WTC11 (cell line): Measurements from ENCODE around the gene EXTL1. TPM values are rescaled to one million over a fixed set of nuclear protein-coding genes. Genes with fewer than 3 reads are reported as not detected.

Experiments
- ATAC-seq: fragments of 200-7000 bp; cut with Tn5 transposase; 2 replicates; pipeline ENCODE4 v1.10.0; 2021; ENCODE audit warnings: mild to moderate bottlenecking, moderate library complexity
- CTCF ChIA-PET: fragments of 300-600 bp; sonication (Branson Sonifier 250); formaldehyde crosslinking; loops from one replicate; lab custom pipeline; 2021; ENCODE audit warnings: antibody characterized with exemption; lab: Charles Lee
- POLR2A ChIA-PET: fragments of 350-600 bp; sonication (Branson Sonifier 250); formaldehyde crosslinking; loops from one replicate; lab custom pipeline; 2021; ENCODE audit warnings: antibody characterized with exemption; lab: Charles Lee
- DNase-seq: peaks from one replicate; pipeline ENCODE4 v3.0.0; 2021; ENCODE audit warnings: low spot score
- H3K27ac Mint-ChIP-seq: 2 replicates; pipeline ENCODE4 v1.8.0; 2021; ENCODE audit warnings: mixed read lengths
- H3K27me3 Mint-ChIP-seq: 2 replicates; pipeline ENCODE4 v1.8.0; 2021; ENCODE audit warnings: low read depth, mild to moderate bottlenecking, moderate library complexity, mixed read lengths
- H3K36me3 Mint-ChIP-seq: 2 replicates; pipeline ENCODE4 v1.8.0; 2021; ENCODE audit warnings: mixed read lengths
- H3K4me1 Mint-ChIP-seq: 2 replicates; pipeline ENCODE4 v1.8.0; 2022; ENCODE audit warnings: mixed read lengths
- H3K4me3 Mint-ChIP-seq: 2 replicates; pipeline ENCODE4 v1.8.0; 2021; ENCODE audit warnings: mild to moderate bottlenecking, moderate library complexity, mixed read lengths
- H3K9me3 Mint-ChIP-seq: 2 replicates; pipeline ENCODE4 v1.8.0; 2021; ENCODE audit warnings: mixed read lengths
- CREB1 ChIP-seq: sonication (generic); formaldehyde crosslinking; IDR thresholded peaks from 2 replicates; pipeline ENCODE4 v1.8.0; 2023; ENCODE audit warnings: mild to moderate bottlenecking, missing genetic modification reagents
- E2F4 ChIP-seq: sonication (generic); formaldehyde crosslinking; IDR thresholded peaks from 2 replicates; pipeline ENCODE4 v1.8.1; 2022; ENCODE audit warnings: low read depth, mild to moderate bottlenecking, moderate library complexity, missing genetic modification reagents, borderline replicate concordance
- FOXK1 ChIP-seq: sonication (generic); formaldehyde crosslinking; IDR thresholded peaks from 2 replicates; pipeline ENCODE4 v1.8.0; 2022; ENCODE audit warnings: mild to moderate bottlenecking, moderate library complexity, missing genetic modification reagents
- MAX ChIP-seq: sonication (generic); formaldehyde crosslinking; IDR thresholded peaks from 2 replicates; pipeline ENCODE4 v1.8.0; 2022; ENCODE audit warnings: mild to moderate bottlenecking, missing genetic modification reagents
- MYBL2 ChIP-seq: sonication (generic); formaldehyde crosslinking; IDR thresholded peaks from 2 replicates; pipeline ENCODE4 v1.8.1; 2023; ENCODE audit warnings: mild to moderate bottlenecking, moderate library complexity, missing genetic modification reagents
- NFE2L1 ChIP-seq: sonication (generic); formaldehyde crosslinking; IDR thresholded peaks from 2 replicates; pipeline ENCODE4 v1.8.1; 2023; ENCODE audit warnings: missing genetic modification reagents
- NFYB ChIP-seq: sonication (generic); formaldehyde crosslinking; conservative IDR thresholded peaks from 2 replicates; pipeline ENCODE4 v1.8.0; 2022; ENCODE audit warnings: low read depth, missing genetic modification reagents
- NR1H2 ChIP-seq: sonication (generic); formaldehyde crosslinking; IDR thresholded peaks from 2 replicates; pipeline ENCODE4 v1.9.0; 2021; ENCODE audit warnings: mild to moderate bottlenecking, moderate library complexity, missing genetic modification reagents
- OVOL2 ChIP-seq: fragments of 250-450 bp; sonication (Bioruptor Pico); IDR thresholded peaks from 2 replicates; pipeline ENCODE4 v1.9.0; 2021; ENCODE audit warnings: mild to moderate bottlenecking, borderline replicate concordance
- SP1 ChIP-seq: sonication (generic); formaldehyde crosslinking; conservative IDR thresholded peaks from 2 replicates; pipeline ENCODE4 v1.8.1; 2022; ENCODE audit warnings: missing genetic modification reagents
- ZNF121 ChIP-seq: sonication (generic); formaldehyde crosslinking; IDR thresholded peaks from 2 replicates; pipeline ENCODE4 v1.8.0; 2023; ENCODE audit warnings: missing genetic modification reagents
- ZNF396 ChIP-seq: fragments of 250-450 bp; sonication (Bioruptor Pico); IDR thresholded peaks from 2 replicates; pipeline ENCODE4 v1.8.0; 2021; ENCODE audit warnings: mild to moderate bottlenecking, moderate library complexity, borderline replicate concordance
- ZNF512 ChIP-seq: sonication (generic); formaldehyde crosslinking; IDR thresholded peaks from 2 replicates; pipeline ENCODE4 v1.8.1; 2022; ENCODE audit warnings: missing genetic modification reagents, borderline replicate concordance
- total RNA-seq: library from RNA; stranded (reverse); gene quantifications from 3 replicates; pipeline ENCODE4 v1.2.3, GENCODE V29; 2021
- TF ChIP-seq, protein P1 (sequence below): sonication (generic); formaldehyde crosslinking; conservative IDR thresholded peaks from 2 replicates; pipeline ENCODE4 v1.8.1; 2023; ENCODE audit warnings: mild to moderate bottlenecking, low read depth, missing genetic modification reagents, moderate library complexity
- TF ChIP-seq, protein P2 (sequence below): sonication (generic); formaldehyde crosslinking; IDR thresholded peaks from 2 replicates; pipeline ENCODE4 v1.8.0; 2023; ENCODE audit warnings: missing genetic modification reagents

EXTL1 gene
- total RNA-seq, 1 experiment from 2014 or later: 2.1 TPM

GRCh38 chr1:26020330-26020768 lies 1.2 kb upstream of the EXTL1 start:
- no peaks in the 10 kb centered on the region for H3K9me3 Mint-ChIP-seq
- H3K27me3 Mint-ChIP-seq: no peaks in the 10 kb centered on the region; the same call in 1 of the 2 replicates
- no peak overlapping the region for H3K27ac Mint-ChIP-seq
- TF ChIP-seq NFYB (CRISPR knock-in tag): no peak
- TF ChIP-seq FOXK1 (CRISPR knock-in tag): no peak
- no peak for TF ChIP-seq OVOL2
- TF ChIP-seq, protein P1, sequence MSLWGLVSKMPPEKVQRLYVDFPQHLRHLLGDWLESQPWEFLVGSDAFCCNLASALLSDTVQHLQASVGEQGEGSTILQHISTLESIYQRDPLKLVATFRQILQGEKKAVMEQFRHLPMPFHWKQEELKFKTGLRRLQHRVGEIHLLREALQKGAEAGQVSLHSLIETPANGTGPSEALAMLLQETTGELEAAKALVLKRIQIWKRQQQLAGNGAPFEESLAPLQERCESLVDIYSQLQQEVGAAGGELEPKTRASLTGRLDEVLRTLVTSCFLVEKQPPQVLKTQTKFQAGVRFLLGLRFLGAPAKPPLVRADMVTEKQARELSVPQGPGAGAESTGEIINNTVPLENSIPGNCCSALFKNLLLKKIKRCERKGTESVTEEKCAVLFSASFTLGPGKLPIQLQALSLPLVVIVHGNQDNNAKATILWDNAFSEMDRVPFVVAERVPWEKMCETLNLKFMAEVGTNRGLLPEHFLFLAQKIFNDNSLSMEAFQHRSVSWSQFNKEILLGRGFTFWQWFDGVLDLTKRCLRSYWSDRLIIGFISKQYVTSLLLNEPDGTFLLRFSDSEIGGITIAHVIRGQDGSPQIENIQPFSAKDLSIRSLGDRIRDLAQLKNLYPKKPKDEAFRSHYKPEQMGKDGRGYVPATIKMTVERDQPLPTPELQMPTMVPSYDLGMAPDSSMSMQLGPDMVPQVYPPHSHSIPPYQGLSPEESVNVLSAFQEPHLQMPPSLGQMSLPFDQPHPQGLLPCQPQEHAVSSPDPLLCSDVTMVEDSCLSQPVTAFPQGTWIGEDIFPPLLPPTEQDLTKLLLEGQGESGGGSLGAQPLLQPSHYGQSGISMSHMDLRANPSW (CRISPR knock-in tag): no peak
- no peak for TF ChIP-seq NFE2L1 (CRISPR knock-in tag)
- TF ChIP-seq ZNF396: no peak
- no peak for TF ChIP-seq MAX
- TF ChIP-seq, protein P2, sequence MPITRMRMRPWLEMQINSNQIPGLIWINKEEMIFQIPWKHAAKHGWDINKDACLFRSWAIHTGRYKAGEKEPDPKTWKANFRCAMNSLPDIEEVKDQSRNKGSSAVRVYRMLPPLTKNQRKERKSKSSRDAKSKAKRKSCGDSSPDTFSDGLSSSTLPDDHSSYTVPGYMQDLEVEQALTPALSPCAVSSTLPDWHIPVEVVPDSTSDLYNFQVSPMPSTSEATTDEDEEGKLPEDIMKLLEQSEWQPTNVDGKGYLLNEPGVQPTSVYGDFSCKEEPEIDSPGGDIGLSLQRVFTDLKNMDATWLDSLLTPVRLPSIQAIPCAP (CRISPR knock-in tag): no peak
- no peak for TF ChIP-seq E2F4 (CRISPR knock-in tag)
- no peak for TF ChIP-seq NR1H2 (CRISPR knock-in tag)
- no peak for TF ChIP-seq MYBL2 (CRISPR knock-in tag)
- no peak for ATAC-seq
- ChIA-PET CTCF (interaction anchor here (1.3 to 4.3 kb wide), 5 partner anchors 10 to 124 kb away, joined by 4 to 27 read pairs (median 8); no protein-coding TSS in a partner anchor), POLR2A (no interaction called here)
- no peaks in the 10 kb centered on the region for H3K36me3 Mint-ChIP-seq
- no peak for DNase-seq
- H3K4me1 Mint-ChIP-seq: peaks cover 28% of the 10 kb centered on the region
- H3K4me3 Mint-ChIP-seq: no peak overlapping the region

GRCh38 chr1:26020941-26021646 lies 481 bp upstream of the EXTL1 start:
- no peak for DNase-seq
- H3K4me3 Mint-ChIP-seq: peak overlapping the region; percentile 92
- ChIA-PET CTCF (interaction anchor here (0.7 to 4.3 kb wide), 12 partner anchors 9 to 211 kb away, joined by 3 to 27 read pairs (median 7); no protein-coding TSS in a partner anchor), POLR2A (no interaction called here)
- H3K9me3 Mint-ChIP-seq: no peaks in the 10 kb centered on the region
- no peaks in the 10 kb centered on the region for H3K36me3 Mint-ChIP-seq
- TF ChIP-seq CREB1: no peak
- TF ChIP-seq ZNF512 (CRISPR knock-in tag): no peak
- no peak overlapping the region; the same call in 1 of the 2 replicates for H3K27ac Mint-ChIP-seq
- H3K4me1 Mint-ChIP-seq: peaks cover 28% of the 10 kb centered on the region
- no peak for ATAC-seq
- H3K27me3 Mint-ChIP-seq: no peaks in the 10 kb centered on the region; the same call in 1 of the 2 replicates

GRCh38 chr1:26022404-26022779 lies 817 bp downstream of the EXTL1 start:
- peak overlapping the region; percentile 10; the same call in 1 of the 2 replicates for H3K4me3 Mint-ChIP-seq
- H3K27me3 Mint-ChIP-seq: no peaks in the 10 kb centered on the region; the same call in 1 of the 2 replicates
- no peak for DNase-seq
- no peak for ATAC-seq
- peaks cover 23% of the 10 kb centered on the region for H3K4me1 Mint-ChIP-seq
- no peak overlapping the region for H3K27ac Mint-ChIP-seq
- H3K9me3 Mint-ChIP-seq: no peaks in the 10 kb centered on the region
- POLR2A ChIA-PET: no interaction called here
- CTCF ChIA-PET: interaction anchor here (0.8 to 4.3 kb wide), 8 partner anchors 12 to 185 kb away, joined by 3 to 27 read pairs (median 6); partner anchors contain the start of gene PAFAH2
- no peaks in the 10 kb centered on the region for H3K36me3 Mint-ChIP-seq
- no peak for TF ChIP-seq SP1 (CRISPR knock-in tag)
- TF ChIP-seq ZNF121 (CRISPR knock-in tag): 0 out of 2 replicates have a peak, but pooled peaks have one; percentile 2
- TF ChIP-seq, all 79 proteins: peak for 1
